HepG2 (cell line): ENCODE measurements around the gene ADAMTSL4. TPM values are rescaled to one million over a fixed set of nuclear protein-coding genes. Genes with fewer than 3 reads are reported as not detected.

ENCODE experiments used
- ATAC-seq: fragments of 200-7000 bp; cut with Tn5 transposase; 3 replicates; pipeline ENCODE4 v1.9.1; 2020; ENCODE audit warnings: mild to moderate bottlenecking, moderate library complexity
- BruUV-seq: library from RNA; stranded (reverse); fragments of 400-500 nt; replicated peaks from 2 replicates; lab custom pipeline; 2021; lab: Mats Ljungman, UMichigan
- CTCF ChIA-PET: fragments of 300-600 bp; formaldehyde crosslinking; extraction: SDS; loops from one replicate; lab custom pipeline; 2021; ENCODE audit warnings: low total read pairs, inconsistent platforms, low intra/inter-chr PET ratio; lab: Yijun Ruan, JAX
- POLR2A ChIA-PET: fragments of 350-600 bp; sonication (Branson Sonifier 250); formaldehyde crosslinking; loops from one replicate; lab custom pipeline; 2020; ENCODE audit warnings: antibody characterized with exemption, inconsistent platforms; lab: Yijun Ruan, JAX
- DNase-seq: peaks from one replicate; pipeline ENCODE4 v3.0.0-alpha.2; 2015; ENCODE audit warnings: low spot score
- FAIRE-seq: peaks from 3 replicates; lab custom pipeline; 2011; peaks lifted over from hg19 to GRCh38; lab: Jason Lieb, UNC
- H2AFZ ChIP-seq: one replicate; pipeline ENCODE4 v1.6.1; 2011; ENCODE audit warnings: low read length, inconsistent platforms
- H3K27ac ChIP-seq: fragments of 300-600 bp; 3 replicates; pipeline ENCODE4 v1.8.0; 2011; ENCODE audit warnings: mixed run types, mild to moderate bottlenecking, mixed read lengths, low read length, inconsistent platforms; ENCODE audit not compliant: insufficient read depth; ENCODE audit errors: extremely low read length
- H3K27me3 ChIP-seq, 2 experiments: fragments of 200-600 bp in 1 of 2; 2 replicates in 1 of 2; 3 replicates in 1 of 2; pipeline versions ENCODE4 v1.6.0 to v1.8.0; 2011; ENCODE audit warnings: low read length in 2 of 2, mild to moderate bottlenecking in 2 of 2, moderate library complexity in 2 of 2, inconsistent platforms in 1 of 2; ENCODE audit not compliant: insufficient read depth in 2 of 2, control insufficient read depth in 1 of 2
- H3K36me3 ChIP-seq, 2 experiments: fragments of 200-600 bp in 1 of 2; replicated peaks in 1 of 2; 2 replicates in 1 of 2; 3 replicates in 1 of 2; pipeline versions ENCODE4 v1.5.1 to v1.8.0; 2011; ENCODE audit warnings: low read length in 2 of 2, inconsistent platforms in 1 of 2; ENCODE audit not compliant: insufficient read depth in 2 of 2, control insufficient read depth in 1 of 2
- H3K4me1 ChIP-seq: 2 replicates; pipeline ENCODE4 v1.5.1; 2012; ENCODE audit warnings: low read length, inconsistent platforms; ENCODE audit not compliant: insufficient read depth
- H3K4me2 ChIP-seq: 2 replicates; pipeline ENCODE4 v1.6.0; 2011; ENCODE audit warnings: low read depth, low read length, inconsistent platforms
- H3K4me3 ChIP-seq, 3 experiments: fragments of 200-600 bp in 1 of 3; sonication (generic), shearing (Covaris generic) in 1 of 3; replicated peaks in 1 of 3; 2 replicates each; pipeline ENCODE4 v1.5.1; 2011 to 2016; ENCODE audit warnings: low read length in 3 of 3, inconsistent platforms in 2 of 3, low read depth in 2 of 3, mild to moderate bottlenecking in 2 of 3, control low read depth in 1 of 3, mixed read lengths in 1 of 3; ENCODE audit not compliant: insufficient read depth in 1 of 3
- H3K79me2 ChIP-seq: one replicate; pipeline ENCODE4 v1.6.1; 2011; ENCODE audit warnings: low read length, inconsistent platforms; ENCODE audit not compliant: insufficient read depth
- H3K9ac ChIP-seq: 2 replicates; pipeline ENCODE4 v1.6.0; 2011; ENCODE audit warnings: mild to moderate bottlenecking, low read depth, low read length, inconsistent platforms; ENCODE audit not compliant: insufficient read depth
- H3K9me3 ChIP-seq: 2 replicates; pipeline ENCODE4 v1.5.1; 2012; ENCODE audit warnings: mild to moderate bottlenecking, low read length
- H4K20me1 ChIP-seq: 2 replicates; pipeline ENCODE4 v1.6.0; 2011; ENCODE audit warnings: inconsistent platforms, mild to moderate bottlenecking, low read length, moderate library complexity; ENCODE audit not compliant: insufficient read depth
- DZIP1 ChIP-seq: sonication (generic); formaldehyde crosslinking; IDR thresholded peaks from 2 replicates; pipeline ENCODE4 v1.5.0; 2020; ENCODE audit warnings: mild to moderate bottlenecking, missing genetic modification reagents
- ELF1 ChIP-seq: sonication (generic); formaldehyde crosslinking; IDR thresholded peaks from 2 replicates; pipeline ENCODE4 v1.4.0; 2020; ENCODE audit warnings: missing genetic modification reagents
- MTA1 ChIP-seq: sonication (generic); formaldehyde crosslinking; IDR thresholded peaks from 2 replicates; pipeline ENCODE4 v1.4.0; 2020; ENCODE audit warnings: missing genetic modification reagents, mild to moderate bottlenecking, borderline replicate concordance
- NR0B2 ChIP-seq: sonication (generic); formaldehyde crosslinking; IDR thresholded peaks from 2 replicates; pipeline ENCODE4 v1.4.0; 2020; ENCODE audit warnings: mild to moderate bottlenecking, missing genetic modification reagents
- RBFOX2 ChIP-seq: fragments of 200-400 bp; formaldehyde crosslinking; IDR thresholded peaks from 2 replicates; pipeline ENCODE4 v1.6.1; 2017; ENCODE audit warnings: low read depth, mild to moderate bottlenecking, low read length
- SATB2 ChIP-seq: sonication (generic); formaldehyde crosslinking; IDR thresholded peaks from 2 replicates; pipeline ENCODE4 v1.5.0; 2020; ENCODE audit warnings: missing genetic modification reagents
- SRY ChIP-seq: sonication (generic); formaldehyde crosslinking; IDR thresholded peaks from 2 replicates; pipeline ENCODE4 v1.8.0; 2022; ENCODE audit warnings: mild to moderate bottlenecking, missing genetic modification reagents
- TEAD3 ChIP-seq: optimal IDR thresholded peaks from 2 replicates; pipeline ENCODE3; 2016; ENCODE audit warnings: borderline replicate concordance
- YEATS2 ChIP-seq: sonication (generic); formaldehyde crosslinking; IDR thresholded peaks from 2 replicates; pipeline ENCODE4 v1.4.0; 2020; ENCODE audit warnings: missing genetic modification reagents, borderline replicate concordance
- ZNF142 ChIP-seq: sonication (generic); formaldehyde crosslinking; IDR thresholded peaks from 2 replicates; pipeline ENCODE4 v1.4.0; 2020; ENCODE audit warnings: missing genetic modification reagents
- ZNF30 ChIP-seq: sonication (generic); formaldehyde crosslinking; IDR thresholded peaks from 2 replicates; pipeline ENCODE4 v1.5.0; 2020; ENCODE audit warnings: mild to moderate bottlenecking, missing genetic modification reagents
- ZNF747 ChIP-seq: sonication (generic); formaldehyde crosslinking; IDR thresholded peaks from 2 replicates; pipeline ENCODE4 v1.8.1; 2023; ENCODE audit warnings: missing genetic modification reagents, mild to moderate bottlenecking, borderline replicate concordance
- ZNF749 ChIP-seq: sonication (generic); formaldehyde crosslinking; IDR thresholded peaks from 2 replicates; pipeline ENCODE4 v1.8.0; 2022; ENCODE audit warnings: mild to moderate bottlenecking, missing genetic modification reagents, moderate library complexity, borderline replicate concordance
- WGBS: methylation state at CpG from one replicate; pipeline ENCODE4 v1.1.6; 2017; ENCODE audit warnings: low lambda C conversion rate; 5-methylcytosine and 5-hydroxymethylcytosine counted together
- in situ Hi-C: cut with HindIII; loops from 2 replicates; pipeline ENCODE4 v1.10.0; 2017; ENCODE audit warnings: low pct_unique_long_range_greater_than_20kb; ENCODE audit not compliant: extremely low pct_ligation_motif_present
- intact Hi-C: fragments of 100-400 bp; cut with micrococcal nuclease; formaldehyde crosslinking; loops from one replicate; pipeline ENCODE4 v1.10.0; 2022; ENCODE audit not compliant: unreplicated experiment
- polyA plus RNA-seq, 8 experiments: library from polyadenylated mRNA; depleted of rRNA in 3 of 8; stranded (reverse) in 7 of 8; unstranded in 1 of 8; fragments of >200 nt; fragmentation: Illumina TruSeq in 4 of 8; extraction: Trizol in 4 of 8; gene quantifications; 2 replicates each; pipeline versions ENCODE4 v1.2.1 to v1.2.3, GENCODE V29; 2011 to 2016; ENCODE audit warnings: low read depth in 4 of 8, missing spikeins in 1 of 8, mixed read lengths in 1 of 8; ENCODE audit not compliant: insufficient read depth in 1 of 8
- total RNA-seq, 5 experiments: library from RNA; depleted of rRNA; stranded (reverse); fragments of >200 nt; fragmentation: Illumina TruSeq; extraction: Trizol; gene quantifications; 2 replicates each; pipeline ENCODE4 v1.2.3, GENCODE V29; 2016; ENCODE audit warnings: low read depth in 1 of 5

ADAMTSL4 gene
- total and polyA plus RNA-seq, 2 of the 13 experiments (the other 11 are each of a cell fraction or from before 2014, with no cell fraction given) = 3.9 to 16.4 TPM

GRCh38 chr1:150604226-150604588 lies 55.0 kb downstream of the ADAMTSL4 start:
- Histone ChIP-seq H3K4me3 (peak overlapping the region in 1 of 3 experiments; percentile 19; a peak in 1 of 6 replicates), H2AFZ (no peak overlapping the region), H3K4me1 (peaks cover 64% of the 10 kb centered on the region), H3K9ac (peak overlapping the region; percentile 67), H3K27ac (peak overlapping the region; percentile 89), H3K4me2 (peak overlapping the region; percentile 70), H4K20me1 (no peaks in the 10 kb centered on the region), H3K27me3 (no peaks in the 10 kb centered on the region), H3K9me3 (no peaks in the 10 kb centered on the region), H3K36me3 (peaks cover 1 to 3% of the 10 kb centered on the region in 2 experiments; a peak in 3 of 5 replicates), H3K79me2 (peaks cover 3% of the 10 kb centered on the region)
- 74% methylated on average over 2 of the region's 2 CpGs for WGBS
- intact Hi-C loops = no loop called here
- TF ChIP-seq ZNF30 (no peak), ZNF749 (CRISPR knock-in tag) (no peak), NR0B2 (CRISPR knock-in tag) (no peak), SRY (CRISPR knock-in tag) (no peak), ELF1 (CRISPR knock-in tag) (no peak), TEAD3 (CRISPR knock-in tag) (no peak), RBFOX2 (peak; percentile 64), ZNF747 (CRISPR knock-in tag) (0 out of 2 replicates have a peak, but pooled peaks have one; percentile 17), YEATS2 (CRISPR knock-in tag) (no peak), DZIP1 (CRISPR knock-in tag) (no peak), MTA1 (CRISPR knock-in tag) (no peak), ZNF142 (CRISPR knock-in tag) (peak; percentile 10; the same call in 1 of the 2 replicates), SATB2 (CRISPR knock-in tag) (no peak)
- FAIRE-seq (no peak), ATAC-seq (no peak), DNase-seq (no peak)
- BruUV-seq = TSS peak; percentile 97
- CTCF ChIA-PET = no interaction called here
- in situ Hi-C loops = no loop called here
- POLR2A ChIA-PET = interaction anchor here (1.0 to 6.3 kb wide), 11 partner anchors 9 to 53 kb away, joined by 3 to 108 read pairs (median 6); partner anchors contain the start of genes ENSA and MCL1
